Kidney epithelial cell (primary cell): ENCODE data around the gene FPGS. TPM values are rescaled to one million over a fixed set of nuclear protein-coding genes. Genes with fewer than 3 reads are reported as not detected.
"Not testable (repeated sequence)": the region's sequence is repeated elsewhere in the genome, so short reads cannot be mapped to it uniquely, and the experiment has no call there.

Source experiments
- DNase-seq: peaks from one replicate; pipeline ENCODE4 v3.0.0-alpha.2; 2010; ENCODE audit warnings: low read depth
- H3K27me3 ChIP-seq: 2 replicates; pipeline ENCODE4 v1.6.0; 2011; ENCODE audit warnings: low read length; ENCODE audit not compliant: control insufficient read depth, insufficient read depth
- H3K36me3 ChIP-seq: 2 replicates; pipeline ENCODE4 v1.5.1; 2011; ENCODE audit warnings: low read length; ENCODE audit not compliant: control insufficient read depth, insufficient read depth
- H3K4me3 ChIP-seq: 2 replicates; pipeline ENCODE4 v1.5.1; 2011; ENCODE audit warnings: low read depth, mild to moderate bottlenecking, control low read depth, low read length
- CTCF ChIP-seq: IDR thresholded peaks from 2 replicates; pipeline ENCODE4 v1.5.1; 2011; ENCODE audit warnings: mild to moderate bottlenecking, moderate library complexity, low read length, control low read depth, inconsistent platforms; ENCODE audit not compliant: insufficient read depth, poor library complexity, severe bottlenecking
- total RNA-seq: library from RNA; depleted of rRNA; stranded (reverse); fragments of >200 nt; gene quantifications from 2 replicates; pipeline ENCODE4 v1.2.3, GENCODE V29; 2015

The FPGS gene
- total RNA-seq, 1 donor from 2014 or later: 92.5 TPM

GRCh38 chr9:127841087-127841835 lies 38.6 kb downstream of the FPGS start:
- Histone ChIP-seq H3K4me3 (no peak overlapping the region), H3K36me3 (no peaks in the 10 kb centered on the region), H3K27me3 (no peaks in the 10 kb centered on the region)
- TF ChIP-seq CTCF: no peak
- no peak for DNase-seq

- Histone ChIP-seq H3K36me3 (no peaks in the 10 kb centered on the region), H3K4me3 (no peak overlapping the region), H3K27me3 (no peaks in the 10 kb centered on the region)
- TF ChIP-seq CTCF: no peak
- DNase-seq: no peak
Observed at GRCh38 chr9:127844821-127845359, 42.2 kb downstream of the FPGS start.

- not testable (repeated sequence) for H3K36me3 ChIP-seq, DNase-seq, H3K4me3 ChIP-seq, H3K27me3 ChIP-seq
Observed at GRCh38 chr9:127845619-127846018, 42.9 kb downstream of the FPGS start.

- no peaks in the 10 kb centered on the region for H3K36me3 ChIP-seq
- DNase-seq: no peak
- TF ChIP-seq CTCF: no peak
- H3K4me3 ChIP-seq: no peak overlapping the region
- no peaks in the 10 kb centered on the region for H3K27me3 ChIP-seq
Observed at GRCh38 chr9:127846443-127847177, 43.9 kb downstream of the FPGS start.

- no peak for TF ChIP-seq CTCF
- Histone ChIP-seq H3K27me3 (no peaks in the 10 kb centered on the region), H3K4me3 (no peak overlapping the region), H3K36me3 (no peaks in the 10 kb centered on the region)
- DNase-seq: no peak
Observed at GRCh38 chr9:127847178-127847510, 44.5 kb downstream of the FPGS start.

- no peak for DNase-seq
- no peak overlapping the region for H3K4me3 ChIP-seq
- H3K27me3 ChIP-seq: no peaks in the 10 kb centered on the region
- TF ChIP-seq CTCF: no peak
- no peaks in the 10 kb centered on the region for H3K36me3 ChIP-seq
Observed at GRCh38 chr9:127847833-127848755, 45.4 kb downstream of the FPGS start.
